Upper lobe of left lung (tissue), 4 donors: ENCODE data around the gene PDE4B.

Source experiments
- EP300 ChIP-seq, 4 donors: sonication (generic); formaldehyde crosslinking; IDR thresholded peaks; one replicate each; pipeline ENCODE4 v1.5.1; 2017; ENCODE audit warnings: antibody characterized with exemption in 4 of 4, control low read depth in 2 of 4
- POLR2A ChIP-seq, 4 donors: fragments of 450-650 bp; IDR thresholded peaks; one replicate each; pipeline ENCODE4 v1.5.1; 2016 to 2017; ENCODE audit warnings: antibody characterized with exemption in 4 of 4, mild to moderate bottlenecking in 2 of 4
- POLR2AphosphoS5 ChIP-seq, 2 donors: sonication (generic); formaldehyde crosslinking; IDR thresholded peaks; one replicate each; pipeline ENCODE4 v1.5.1; 2017; ENCODE audit warnings: antibody characterized with exemption in 2 of 2
- TF ChIP-seq, protein P1 (sequence below), 6 experiments: fragments of 450-650 bp in 4 of 6; fragments of 200-600 bp in 2 of 6; sonication (generic) in 2 of 6; IDR thresholded peaks; one replicate each; pipeline ENCODE4 v1.5.1; 2016 to 2019; ENCODE audit warnings: antibody characterized with exemption in 6 of 6

DNA sequence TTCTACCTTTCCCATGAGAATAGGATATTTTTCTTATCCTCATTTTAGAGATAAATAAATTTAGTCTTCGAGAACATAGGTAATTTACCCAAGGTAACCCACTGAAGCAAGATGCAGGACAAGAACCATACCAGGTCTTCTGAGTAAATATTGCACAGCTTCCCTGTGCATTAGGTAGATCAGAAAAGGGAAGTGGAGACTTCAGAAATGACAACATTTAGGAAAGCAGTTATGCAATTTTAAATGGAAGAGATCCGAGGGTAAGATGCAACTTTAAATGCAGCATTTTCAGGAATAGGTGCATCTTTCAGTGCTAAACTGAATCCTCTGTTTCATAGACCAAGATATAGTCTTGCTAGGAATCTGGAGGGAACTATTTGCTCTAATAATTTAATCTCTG lies 534.9 kb downstream of the PDE4B start:
- TF ChIP-seq, protein P1, sequence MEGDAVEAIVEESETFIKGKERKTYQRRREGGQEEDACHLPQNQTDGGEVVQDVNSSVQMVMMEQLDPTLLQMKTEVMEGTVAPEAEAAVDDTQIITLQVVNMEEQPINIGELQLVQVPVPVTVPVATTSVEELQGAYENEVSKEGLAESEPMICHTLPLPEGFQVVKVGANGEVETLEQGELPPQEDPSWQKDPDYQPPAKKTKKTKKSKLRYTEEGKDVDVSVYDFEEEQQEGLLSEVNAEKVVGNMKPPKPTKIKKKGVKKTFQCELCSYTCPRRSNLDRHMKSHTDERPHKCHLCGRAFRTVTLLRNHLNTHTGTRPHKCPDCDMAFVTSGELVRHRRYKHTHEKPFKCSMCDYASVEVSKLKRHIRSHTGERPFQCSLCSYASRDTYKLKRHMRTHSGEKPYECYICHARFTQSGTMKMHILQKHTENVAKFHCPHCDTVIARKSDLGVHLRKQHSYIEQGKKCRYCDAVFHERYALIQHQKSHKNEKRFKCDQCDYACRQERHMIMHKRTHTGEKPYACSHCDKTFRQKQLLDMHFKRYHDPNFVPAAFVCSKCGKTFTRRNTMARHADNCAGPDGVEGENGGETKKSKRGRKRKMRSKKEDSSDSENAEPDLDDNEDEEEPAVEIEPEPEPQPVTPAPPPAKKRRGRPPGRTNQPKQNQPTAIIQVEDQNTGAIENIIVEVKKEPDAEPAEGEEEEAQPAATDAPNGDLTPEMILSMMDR (IDR thresholded peaks at IDR 0.05): no peak
- no peak for TF ChIP-seq POLR2A (IDR thresholded peaks at IDR 0.05)
- TF ChIP-seq POLR2AphosphoS5 (IDR thresholded peaks at IDR 0.05): no peak
- TF ChIP-seq EP300 (IDR thresholded peaks at IDR 0.05): no peak
